ENCODE results near the gene C1orf21.

The C1orf21 gene

GRCh38 chr1:184362876-184363275, 24.0 kb upstream of the C1orf21 start:
- Histone ChIP-seq H3K4me3 (ENCODE audit: low read length, poor library complexity, severe bottlenecking) (no peak overlapping the region), H3K4me2 (ENCODE audit: low read depth, low read length, poor library complexity, severe bottlenecking) (no peak overlapping the region), H2AFZ (ENCODE audit: low read length) (no peak overlapping the region), H3K36me3 (ENCODE audit: insufficient read depth, low read length) (no peaks in the 10 kb centered on the region), H3K9ac (ENCODE audit: low read depth, low read length, poor library complexity, severe bottlenecking) (no peak overlapping the region), H3K4me1 (ENCODE audit: insufficient read depth, low read length, poor library complexity, severe bottlenecking) (no peaks in the 10 kb centered on the region), H4K20me1 (ENCODE audit: insufficient read depth, low read length, poor library complexity, severe bottlenecking) (no peaks in the 10 kb centered on the region), H3K9me2 (replicated peaks; ENCODE audit: low read depth, low read length) (no peaks in the 10 kb centered on the region), H3F3A (ENCODE audit: low read depth) (no peaks in the 10 kb centered on the region), H3K9me3 (ENCODE audit: insufficient read depth, low read depth, low read length) (no peaks in the 10 kb centered on the region), H3K79me2 (ENCODE audit: insufficient read depth, low read length) (no peaks in the 10 kb centered on the region), H3K27me3 (ENCODE audit: insufficient read depth, low read length, poor library complexity, severe bottlenecking) (no peaks in the 10 kb centered on the region)
- TF ChIP-seq CTCF (conservative IDR thresholded peaks at IDR 0.05; ENCODE audit: low read length) (no peak), EZH2phosphoT487 (IDR thresholded peaks at IDR 0.05; ENCODE audit: borderline replicate concordance) (no peak)

GRCh38 chr1:184365699-184366098, 21.1 kb upstream of the C1orf21 start:
- no peaks in the 10 kb centered on the region for H3K27me3 ChIP-seq (ENCODE audit: insufficient read depth, low read length, poor library complexity, severe bottlenecking)
- H3F3A ChIP-seq (ENCODE audit: low read depth): no peaks in the 10 kb centered on the region
- no peaks in the 10 kb centered on the region for H3K36me3 ChIP-seq (ENCODE audit: insufficient read depth, low read length)
- H3K4me1 ChIP-seq (ENCODE audit: insufficient read depth, low read length, poor library complexity, severe bottlenecking): no peaks in the 10 kb centered on the region
- H3K79me2 ChIP-seq (ENCODE audit: insufficient read depth, low read length): no peaks in the 10 kb centered on the region
- TF ChIP-seq CTCF (conservative IDR thresholded peaks at IDR 0.05; ENCODE audit: low read length) (no peak), EZH2phosphoT487 (IDR thresholded peaks at IDR 0.05; ENCODE audit: borderline replicate concordance) (no peak)
- H3K4me3 ChIP-seq (ENCODE audit: low read length, poor library complexity, severe bottlenecking): no peak overlapping the region
- no peak overlapping the region for H3K4me2 ChIP-seq (ENCODE audit: low read depth, low read length, poor library complexity, severe bottlenecking)
- no peaks in the 10 kb centered on the region for H3K9me2 ChIP-seq (replicated peaks; ENCODE audit: low read depth, low read length)
- no peaks in the 10 kb centered on the region for H3K9me3 ChIP-seq (ENCODE audit: insufficient read depth, low read depth, low read length)
- H4K20me1 ChIP-seq (ENCODE audit: insufficient read depth, low read length, poor library complexity, severe bottlenecking): no peaks in the 10 kb centered on the region
- H3K9ac ChIP-seq (ENCODE audit: low read depth, low read length, poor library complexity, severe bottlenecking): no peak overlapping the region
- no peak overlapping the region for H2AFZ ChIP-seq (ENCODE audit: low read length)

GRCh38 chr1:184366997-184367396, 19.8 kb upstream of the C1orf21 start:
- Histone ChIP-seq H3K36me3 (ENCODE audit: insufficient read depth, low read length) (no peaks in the 10 kb centered on the region), H3K9ac (ENCODE audit: low read depth, low read length, poor library complexity, severe bottlenecking) (no peak overlapping the region), H3K9me2 (replicated peaks; ENCODE audit: low read depth, low read length) (no peaks in the 10 kb centered on the region), H3F3A (ENCODE audit: low read depth) (no peaks in the 10 kb centered on the region), H3K4me2 (ENCODE audit: low read depth, low read length, poor library complexity, severe bottlenecking) (no peak overlapping the region), H3K27me3 (ENCODE audit: insufficient read depth, low read length, poor library complexity, severe bottlenecking) (no peaks in the 10 kb centered on the region), H3K9me3 (ENCODE audit: insufficient read depth, low read depth, low read length) (no peaks in the 10 kb centered on the region), H4K20me1 (ENCODE audit: insufficient read depth, low read length, poor library complexity, severe bottlenecking) (no peaks in the 10 kb centered on the region), H3K79me2 (ENCODE audit: insufficient read depth, low read length) (no peaks in the 10 kb centered on the region), H2AFZ (ENCODE audit: low read length) (no peak overlapping the region), H3K4me3 (ENCODE audit: low read length, poor library complexity, severe bottlenecking) (no peak overlapping the region), H3K4me1 (ENCODE audit: insufficient read depth, low read length, poor library complexity, severe bottlenecking) (no peaks in the 10 kb centered on the region)
- TF ChIP-seq EZH2phosphoT487 (IDR thresholded peaks at IDR 0.05; ENCODE audit: borderline replicate concordance) (no peak), CTCF (conservative IDR thresholded peaks at IDR 0.05; ENCODE audit: low read length) (no peak)
